ENCODE results near the gene ZNF320.
"Not testable (repeated sequence)": the region's sequence is repeated elsewhere in the genome, so short reads cannot be mapped to it uniquely, and the experiment has no call there.

Gene ZNF320

GRCh38 chr19:52897138-52897935 lies at the start of gene ZNF320:
ZNF320 (minus strand) TSS chr19:52897635; CDS start chr19:52890255, 7,380 bp downstream.
- peaks cover 8 to 11% of the 10 kb centered on the region in 2 experiments for H3K4me1 ChIP-seq (ENCODE audit: control insufficient read depth in 1 of 2, insufficient read depth in 1 of 2, low read depth in 1 of 2, low read length in 1 of 2)
- no peaks in the 10 kb centered on the region for H3K27me3 ChIP-seq
- TF ChIP-seq CTCF (IDR thresholded peaks at IDR 0.05) = peak; percentile 9
- peak within 1 kb of the TSS; percentile 66 for H3K27ac ChIP-seq
- H3K4me3 ChIP-seq (ENCODE audit: low read depth in 1 of 2, low read length in 1 of 2) = peak within 1 kb of the TSS; percentile 78 to 88
- no peaks in the 10 kb centered on the region for H3K36me3 ChIP-seq
- H3K9me3 ChIP-seq = no peaks in the 10 kb centered on the region

- no peak overlapping the region for H3K27ac ChIP-seq
- peaks cover 11% of the 10 kb centered on the region for H3K36me3 ChIP-seq
- peaks cover 7 to 13% of the 10 kb centered on the region in 2 experiments for H3K4me1 ChIP-seq (ENCODE audit: control insufficient read depth in 1 of 2, insufficient read depth in 1 of 2, low read depth in 1 of 2, low read length in 1 of 2)
- no peak for TF ChIP-seq CTCF (IDR thresholded peaks at IDR 0.05)
- peaks cover 19% of the 10 kb centered on the region for H3K27me3 ChIP-seq
- peaks cover 54% of the 10 kb centered on the region for H3K9me3 ChIP-seq
- H3K4me3 ChIP-seq (ENCODE audit: low read depth in 1 of 2, low read length in 1 of 2) = no peak overlapping the region
Observed at GRCh38 chr19:52946322-52947310, 49.2 kb upstream of the ZNF320 start.

GRCh38 chr19:52945652-52946321 lies 48.4 kb upstream of the ZNF320 start:
- peaks cover 45% of the 10 kb centered on the region for H3K9me3 ChIP-seq
- no peak overlapping the region for H3K4me3 ChIP-seq (ENCODE audit: low read depth in 1 of 2, low read length in 1 of 2)
- H3K36me3 ChIP-seq = peaks cover 3% of the 10 kb centered on the region
- peaks cover 19% of the 10 kb centered on the region for H3K27me3 ChIP-seq
- H3K4me1 ChIP-seq (ENCODE audit: control insufficient read depth in 1 of 2, insufficient read depth in 1 of 2, low read depth in 1 of 2, low read length in 1 of 2) = peaks cover 9 to 16% of the 10 kb centered on the region in 2 experiments
- H3K27ac ChIP-seq = no peak overlapping the region
- TF ChIP-seq CTCF (IDR thresholded peaks at IDR 0.05) = no peak

- H3K27me3 ChIP-seq = peaks cover 19% of the 10 kb centered on the region
- not testable (repeated sequence) for H3K36me3 ChIP-seq; H3K27ac ChIP-seq; H3K4me3 ChIP-seq (ENCODE audit: low read depth in 1 of 2, low read length in 1 of 2)
- peaks cover 9 to 16% of the 10 kb centered on the region in 2 experiments for H3K4me1 ChIP-seq (ENCODE audit: control insufficient read depth in 1 of 2, insufficient read depth in 1 of 2, low read depth in 1 of 2, low read length in 1 of 2)
- H3K9me3 ChIP-seq = peaks cover 36% of the 10 kb centered on the region
Observed at GRCh38 chr19:52944703-52945493, 47.5 kb upstream of the ZNF320 start.

GRCh38 chr19:52943884-52944643 lies 46.6 kb upstream of the ZNF320 start:
- no peak overlapping the region for H3K4me3 ChIP-seq (ENCODE audit: low read depth in 1 of 2, low read length in 1 of 2)
- peaks cover 9 to 20% of the 10 kb centered on the region in 2 experiments for H3K4me1 ChIP-seq (ENCODE audit: control insufficient read depth in 1 of 2, insufficient read depth in 1 of 2, low read depth in 1 of 2, low read length in 1 of 2)
- H3K27ac ChIP-seq = no peak overlapping the region
- H3K27me3 ChIP-seq = peaks cover 19% of the 10 kb centered on the region
- H3K9me3 ChIP-seq = peaks cover 28% of the 10 kb centered on the region
- no peaks in the 10 kb centered on the region for H3K36me3 ChIP-seq
- TF ChIP-seq CTCF (IDR thresholded peaks at IDR 0.05) = no peak
